KMS-11 (cell line): ENCODE data around the gene SNF8.

Experiments used
- H2AFZ ChIP-seq: fragments of 200-600 bp; sonication (generic); 2 replicates; pipeline ENCODE4 v1.6.1; 2016; ENCODE audit warnings: antibody characterized with exemption, mixed run types, low read depth
- H3K27ac ChIP-seq: fragments of 200-600 bp; sonication (generic); 2 replicates; pipeline ENCODE4 v1.6.1; 2016; ENCODE audit warnings: mild to moderate bottlenecking, mixed run types
- H3K27me3 ChIP-seq: fragments of 200-600 bp; sonication (generic); 2 replicates; pipeline ENCODE4 v1.6.1; 2017; ENCODE audit warnings: mild to moderate bottlenecking, low read depth, mixed run types, moderate library complexity; ENCODE audit not compliant: insufficient read depth
- H3K36me3 ChIP-seq: fragments of 200-600 bp; sonication (generic); 2 replicates; pipeline ENCODE4 v1.6.1; 2017; ENCODE audit warnings: mild to moderate bottlenecking, mixed run types; ENCODE audit not compliant: insufficient read depth
- H3K4me1 ChIP-seq: fragments of 200-600 bp; sonication (generic); 2 replicates; pipeline ENCODE4 v1.6.1; 2016; ENCODE audit warnings: mild to moderate bottlenecking, low read depth, mixed run types; ENCODE audit not compliant: poor library complexity, severe bottlenecking
- H3K4me2 ChIP-seq: fragments of 200-600 bp; sonication (generic); 2 replicates; pipeline ENCODE4 v1.7.0; 2016; ENCODE audit warnings: mild to moderate bottlenecking, mixed run types
- H3K4me3 ChIP-seq: fragments of 200-600 bp; sonication (generic); IDR thresholded peaks from 2 replicates; pipeline ENCODE4 v1.6.1; 2017; ENCODE audit warnings: low read depth, low read length, mixed read lengths; ENCODE audit not compliant: insufficient read depth
- H3K79me2 ChIP-seq: fragments of 200-600 bp; sonication (generic); 2 replicates; pipeline ENCODE4 v1.6.1; 2016; ENCODE audit warnings: low read depth, mixed run types; ENCODE audit not compliant: insufficient read depth
- H3K9ac ChIP-seq: fragments of 200-600 bp; sonication (generic); 2 replicates; pipeline ENCODE4 v1.6.1; 2016; ENCODE audit warnings: mild to moderate bottlenecking, mixed run types
- H4K20me1 ChIP-seq: fragments of 200-600 bp; sonication (generic); 2 replicates; pipeline ENCODE4 v1.6.1; 2016; ENCODE audit warnings: mild to moderate bottlenecking, mixed run types; ENCODE audit not compliant: insufficient read depth
- CTCF ChIP-seq: fragments of 200-600 bp; sonication (generic); conservative IDR thresholded peaks from 2 replicates; pipeline ENCODE4 v1.6.1; 2017; ENCODE audit warnings: low read depth, mild to moderate bottlenecking, antibody characterized with exemption, low read length, moderate library complexity, mixed read lengths

Gene SNF8

GRCh38 chr17:48904428-48904827 lies 40.2 kb downstream of the SNF8 start:
- H3K27me3 ChIP-seq, result no peaks in the 10 kb centered on the region
- no peak overlapping the region for H3K4me3 ChIP-seq
- H3K4me2 ChIP-seq, result no peak overlapping the region
- peaks cover 2% of the 10 kb centered on the region for H3K4me1 ChIP-seq
- no peaks in the 10 kb centered on the region for H4K20me1 ChIP-seq
- H3K27ac ChIP-seq, result no peak overlapping the region
- no peak overlapping the region for H2AFZ ChIP-seq
- peaks cover 5% of the 10 kb centered on the region for H3K79me2 ChIP-seq
- TF ChIP-seq CTCF, result no peak
- H3K36me3 ChIP-seq, result no peaks in the 10 kb centered on the region
- H3K9ac ChIP-seq, result no peak overlapping the region

DNA sequence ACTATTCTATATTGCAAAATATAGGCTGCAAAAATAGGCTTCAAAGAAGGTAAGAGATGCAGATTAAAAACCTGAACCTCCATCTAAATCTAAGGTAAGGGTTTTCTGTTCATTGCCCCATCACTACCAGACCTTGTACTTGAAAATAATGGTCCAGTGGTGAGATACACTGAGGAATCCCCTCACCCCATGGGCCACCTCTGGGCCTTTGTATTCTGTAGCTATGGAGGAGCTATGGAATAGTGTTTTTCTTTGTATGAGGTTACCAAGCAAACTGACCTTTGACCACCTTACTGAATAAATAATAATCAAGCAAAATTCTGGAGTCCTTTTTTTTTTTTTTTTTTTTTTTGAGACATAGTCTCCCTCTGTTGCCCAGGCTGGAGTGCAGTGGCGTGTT lies 41.2 kb downstream of the SNF8 start:
- H3K27me3 ChIP-seq, result no peaks in the 10 kb centered on the region
- no peak overlapping the region for H3K9ac ChIP-seq
- TF ChIP-seq CTCF, result no peak
- no peaks in the 10 kb centered on the region for H3K79me2 ChIP-seq
- H3K4me3 ChIP-seq, result no peak overlapping the region
- no peak overlapping the region for H3K27ac ChIP-seq
- no peak overlapping the region for H3K4me2 ChIP-seq
- H2AFZ ChIP-seq, result no peak overlapping the region
- no peaks in the 10 kb centered on the region for H4K20me1 ChIP-seq
- H3K36me3 ChIP-seq, result no peaks in the 10 kb centered on the region
- no peaks in the 10 kb centered on the region for H3K4me1 ChIP-seq

GRCh38 chr17:48901241-48901640 lies 43.4 kb downstream of the SNF8 start:
- H3K27ac ChIP-seq, result no peak overlapping the region
- peaks cover 6% of the 10 kb centered on the region for H3K4me1 ChIP-seq
- H3K4me3 ChIP-seq, result no peak overlapping the region
- TF ChIP-seq CTCF, result no peak
- no peaks in the 10 kb centered on the region for H3K79me2 ChIP-seq
- no peak overlapping the region for H3K9ac ChIP-seq
- H3K4me2 ChIP-seq, result no peak overlapping the region
- H3K36me3 ChIP-seq, result no peaks in the 10 kb centered on the region
- H2AFZ ChIP-seq, result no peak overlapping the region
- no peaks in the 10 kb centered on the region for H3K27me3 ChIP-seq
- no peaks in the 10 kb centered on the region for H4K20me1 ChIP-seq

DNA sequence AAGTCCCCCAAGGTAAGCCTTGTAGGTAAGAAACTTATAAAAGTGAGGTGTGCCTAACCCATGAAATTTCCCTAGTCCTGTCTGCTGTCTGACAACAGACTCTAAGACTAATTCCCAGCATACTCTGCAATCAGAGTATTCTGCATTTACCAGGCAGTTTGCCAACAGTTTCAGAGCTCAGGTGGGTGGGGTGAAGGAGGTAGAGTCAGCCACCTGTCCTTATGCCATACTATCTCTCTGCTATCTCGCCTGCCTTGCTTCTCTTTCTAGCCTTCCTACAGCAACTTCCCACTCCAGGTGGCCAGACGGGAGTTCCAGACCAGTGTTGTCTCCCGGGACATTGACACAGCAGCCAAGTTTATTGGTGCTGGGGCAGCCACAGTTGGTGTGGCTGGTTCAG lies 49.8 kb downstream of the SNF8 start:
- H3K79me2 ChIP-seq, result peaks cover 26% of the 10 kb centered on the region
- no peak overlapping the region for H3K4me2 ChIP-seq
- no peaks in the 10 kb centered on the region for H3K27me3 ChIP-seq
- H3K36me3 ChIP-seq, result no peaks in the 10 kb centered on the region; the same call in 1 of the 2 replicates
- H3K4me3 ChIP-seq, result no peak overlapping the region
- TF ChIP-seq CTCF, result no peak
- no peak overlapping the region for H3K27ac ChIP-seq
- H4K20me1 ChIP-seq, result no peaks in the 10 kb centered on the region
- no peak overlapping the region for H3K9ac ChIP-seq
- H3K4me1 ChIP-seq, result peaks cover 40% of the 10 kb centered on the region
- H2AFZ ChIP-seq, result no peak overlapping the region
